Neural cell (in vitro differentiated cells): Measurements from ENCODE around the gene PRDM11. TPM values are rescaled to one million over a fixed set of nuclear protein-coding genes. Genes with fewer than 3 reads are reported as not detected.

ENCODE experiments used
- H2AFZ ChIP-seq: fragments of 200-600, 300-800 bp; sonication (generic), shearing (Covaris generic); 2 replicates; pipeline ENCODE4 v1.6.0; 2014; ENCODE audit warnings: low read depth, mild to moderate bottlenecking, antibody characterized with exemption, low read length, moderate library complexity
- H3F3A ChIP-seq: fragments of 200-600 bp; shearing (Covaris generic); 2 replicates; pipeline ENCODE4 v1.6.1; 2016; ENCODE audit warnings: mild to moderate bottlenecking, moderate library complexity, mixed read lengths, antibody characterized with exemption, low read length; ENCODE audit not compliant: insufficient read depth, poor library complexity, severe bottlenecking
- H3K27ac ChIP-seq: fragments of 200-600, 300-800 bp; sonication (generic), shearing (Covaris generic); 2 replicates; pipeline ENCODE4 v1.5.1; 2014; ENCODE audit warnings: mild to moderate bottlenecking, low read length, moderate library complexity
- H3K27me3 ChIP-seq: fragments of 300-800, 200-600 bp; sonication (generic), shearing (Covaris generic); 2 replicates; pipeline ENCODE4 v1.6.0; 2014; ENCODE audit warnings: mild to moderate bottlenecking, low read depth, low read length, moderate library complexity; ENCODE audit not compliant: insufficient read depth
- H3K36me3 ChIP-seq: fragments of 300-800, 200-600 bp; sonication (generic), shearing (Covaris generic); 2 replicates; pipeline ENCODE4 v1.5.1; 2014; ENCODE audit warnings: mild to moderate bottlenecking, antibody characterized with exemption, low read length, moderate library complexity; ENCODE audit not compliant: insufficient read depth
- H3K4me2 ChIP-seq: fragments of 300-800, 200-600 bp; sonication (generic), shearing (Covaris generic); 2 replicates; pipeline ENCODE4 v1.6.0; 2014; ENCODE audit warnings: mild to moderate bottlenecking, low read length
- H3K4me3 ChIP-seq: fragments of 300-800, 200-600 bp; sonication (generic), shearing (Covaris generic); 2 replicates; pipeline ENCODE4 v1.5.1; 2014; ENCODE audit warnings: mild to moderate bottlenecking, low read length, moderate library complexity
- H3K79me2 ChIP-seq: fragments of 200-600 bp; shearing (Covaris generic); replicated peaks from 2 replicates; pipeline ENCODE4 v1.6.0; 2014; ENCODE audit warnings: mild to moderate bottlenecking, low read length, moderate library complexity; ENCODE audit not compliant: insufficient read depth
- H3K9ac ChIP-seq: fragments of 300-800, 200-600 bp; sonication (generic), shearing (Covaris generic); 2 replicates; pipeline ENCODE4 v1.6.1; 2016; ENCODE audit warnings: mild to moderate bottlenecking, low read length, mixed read lengths
- H3K9me2 ChIP-seq: fragments of 200-600 bp; shearing (Covaris generic); 2 replicates; pipeline ENCODE4 v1.6.1; 2016; ENCODE audit warnings: mild to moderate bottlenecking, low read length, mixed read lengths; ENCODE audit not compliant: insufficient read depth
- H3K9me3 ChIP-seq: fragments of 200-600, 300-800 bp; sonication (generic), shearing (Covaris generic); 2 replicates; pipeline ENCODE4 v1.6.1; 2016; ENCODE audit warnings: mild to moderate bottlenecking, mixed run types, low read length, moderate library complexity, mixed read lengths
- H4K20me1 ChIP-seq: fragments of 200-600 bp; shearing (Covaris generic); 2 replicates; pipeline ENCODE4 v1.6.1; 2016; ENCODE audit warnings: mild to moderate bottlenecking, mixed run types; ENCODE audit not compliant: insufficient read depth
- CTCF ChIP-seq: fragments of 450-650 bp; IDR thresholded peaks from 2 replicates; pipeline ENCODE4 v1.5.1; 2014; ENCODE audit warnings: antibody characterized with exemption, mild to moderate bottlenecking, moderate library complexity; ENCODE audit not compliant: poor library complexity, severe bottlenecking
- EP300 ChIP-seq: fragments of 450-650 bp; conservative IDR thresholded peaks from 2 replicates; pipeline ENCODE4 v1.6.1; 2014; ENCODE audit warnings: antibody characterized with exemption, mild to moderate bottlenecking, moderate library complexity; ENCODE audit not compliant: poor library complexity, severe bottlenecking
- EZH2 ChIP-seq: fragments of 200-600, 300-800 bp; shearing (Covaris generic), sonication (generic); IDR thresholded peaks from 2 replicates; pipeline ENCODE4 v1.6.1; 2014; ENCODE audit warnings: antibody characterized with exemption, low read length, borderline replicate concordance, mild to moderate bottlenecking; ENCODE audit not compliant: insufficient read depth, poor library complexity, severe bottlenecking
- MXI1 ChIP-seq: fragments of 450-650 bp; conservative IDR thresholded peaks from 2 replicates; pipeline ENCODE4 v1.6.1; 2014; ENCODE audit warnings: antibody characterized with exemption, mild to moderate bottlenecking; ENCODE audit not compliant: poor library complexity, severe bottlenecking
- POLR2AphosphoS5 ChIP-seq: IDR thresholded peaks from 2 replicates; pipeline ENCODE4 v1.6.1; 2012
- RAD21 ChIP-seq: fragments of 450-650 bp; conservative IDR thresholded peaks from 2 replicates; pipeline ENCODE4 v1.6.1; 2014; ENCODE audit warnings: antibody characterized with exemption, mild to moderate bottlenecking, moderate library complexity
- REST ChIP-seq: IDR thresholded peaks from 2 replicates; pipeline ENCODE4 v1.6.1; 2012; ENCODE audit warnings: borderline replicate concordance
- SMC3 ChIP-seq: fragments of 450-650 bp; conservative IDR thresholded peaks from 2 replicates; pipeline ENCODE4 v1.6.1; 2014; ENCODE audit warnings: antibody characterized with exemption, mild to moderate bottlenecking, moderate library complexity; ENCODE audit not compliant: poor library complexity
- TAF1 ChIP-seq: IDR thresholded peaks from 2 replicates; pipeline ENCODE4 v1.6.1; 2012; ENCODE audit warnings: low read depth
- polyA plus RNA-seq: library from polyadenylated mRNA; depleted of rRNA; stranded (reverse); fragments of >200 nt; gene quantifications from 2 replicates; pipeline ENCODE4 v1.2.3, GENCODE V29; 2014

Gene PRDM11
- polyA plus RNA-seq, 1 donor from 2014 or later: 2.0 TPM

GRCh38 chr11:45162064-45162375 lies 15.6 kb downstream of the PRDM11 start:
- Histone ChIP-seq H3K36me3 (no peaks in the 10 kb centered on the region), H3K27ac (no peak overlapping the region), H3K4me3 (no peak overlapping the region), H3K79me2 (no peaks in the 10 kb centered on the region), H2AFZ (no peak overlapping the region), H3K9me2 (no peaks in the 10 kb centered on the region), H3F3A (no peaks in the 10 kb centered on the region), H3K9ac (no peak overlapping the region), H3K27me3 (no peaks in the 10 kb centered on the region), H3K4me2 (no peak overlapping the region), H4K20me1 (no peaks in the 10 kb centered on the region), H3K9me3 (no peaks in the 10 kb centered on the region)
- TF ChIP-seq EZH2 (no peak), CTCF (no peak), EP300 (no peak)

- Histone ChIP-seq H3F3A (no peaks in the 10 kb centered on the region), H3K9ac (no peak overlapping the region), H3K4me3 (no peak overlapping the region), H2AFZ (no peak overlapping the region), H3K9me2 (no peaks in the 10 kb centered on the region), H3K9me3 (no peaks in the 10 kb centered on the region), H3K36me3 (no peaks in the 10 kb centered on the region), H3K27ac (no peak overlapping the region), H4K20me1 (no peaks in the 10 kb centered on the region), H3K27me3 (no peaks in the 10 kb centered on the region), H3K4me2 (no peak overlapping the region), H3K79me2 (no peaks in the 10 kb centered on the region)
- TF ChIP-seq REST: no peak
- no peak for TF ChIP-seq CTCF
- no peak for TF ChIP-seq POLR2AphosphoS5
- TF ChIP-seq EP300: no peak
- TF ChIP-seq SMC3: no peak
- TF ChIP-seq MXI1: no peak
- no peak for TF ChIP-seq EZH2
- TF ChIP-seq RAD21: no peak
- TF ChIP-seq TAF1: no peak
Observed at GRCh38 chr11:45162916-45163879, 16.8 kb downstream of the PRDM11 start.
